Germinal center (tissue), 1 donor: Measurements from ENCODE around the gene LRRFIP2.
"Not testable (repeated sequence)": the region's sequence is repeated elsewhere in the genome, so short reads cannot be mapped to it uniquely, and the experiment has no call there.

Source experiments
- DNase-seq: peaks from one replicate; pipeline ENCODE4 v3.0.0; 2012; ENCODE audit warnings: mixed read lengths, low spot score

Gene LRRFIP2

DNA sequence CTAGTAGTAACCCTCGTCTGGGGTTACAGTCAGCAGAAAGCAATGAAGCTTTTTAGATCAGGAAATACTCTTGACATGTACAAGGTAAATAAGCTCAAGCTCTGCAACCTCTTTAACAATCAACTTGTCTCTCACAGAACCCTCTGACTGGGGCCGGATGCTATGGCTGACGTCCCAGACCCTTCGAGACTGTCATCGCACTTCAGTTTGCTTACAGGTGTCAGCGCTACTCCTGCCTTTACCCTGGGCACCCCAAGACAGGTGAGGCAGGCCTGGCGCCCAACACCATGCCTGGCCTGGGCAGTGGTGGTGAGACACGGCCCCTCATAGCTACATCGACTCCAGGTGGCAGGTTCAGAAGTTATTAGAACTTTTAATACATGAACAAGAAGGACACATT, 30.6 kb downstream of the LRRFIP2 start:
- DNase-seq = no peak

DNA sequence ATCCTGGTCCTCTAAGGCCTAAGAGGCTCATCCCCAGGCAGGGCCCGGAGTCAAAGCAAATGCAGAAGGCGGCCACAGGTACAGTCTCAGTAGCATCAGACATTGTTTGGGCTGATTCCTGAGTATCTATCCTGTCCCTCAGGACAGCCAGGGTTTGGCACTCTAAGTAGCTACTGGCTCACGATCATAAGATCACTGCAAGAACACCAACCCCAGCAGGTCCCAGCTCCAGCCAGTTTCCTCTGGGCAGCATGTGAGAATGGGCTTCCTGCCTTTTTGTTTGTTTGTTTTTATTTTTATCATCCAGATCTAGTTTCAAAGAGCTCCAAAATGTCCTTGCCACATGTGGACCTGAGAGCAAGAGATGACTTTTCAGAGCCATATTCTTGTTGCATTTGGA, 32.7 kb downstream of the LRRFIP2 start:
- DNase-seq = no peak

- peak; percentile 9 for DNase-seq
Observed at GRCh38 chr3:37140899-37141541, 33.4 kb downstream of the LRRFIP2 start.

- DNase-seq = no peak
Observed at GRCh38 chr3:37139567-37140052, 34.8 kb downstream of the LRRFIP2 start.

- no peak for DNase-seq
Observed at GRCh38 chr3:37138816-37139215, 35.6 kb downstream of the LRRFIP2 start.

GRCh38 chr3:37137516-37137915, 36.9 kb downstream of the LRRFIP2 start:
- no peak for DNase-seq

GRCh38 chr3:37136067-37136466, 38.3 kb downstream of the LRRFIP2 start:
- DNase-seq = no peak

GRCh38 chr3:37135561-37135960, 38.8 kb downstream of the LRRFIP2 start:
- no peak for DNase-seq

GRCh38 chr3:37132334-37132733, 42.0 kb downstream of the LRRFIP2 start:
- no peak for DNase-seq

GRCh38 chr3:37131860-37132144, 42.6 kb downstream of the LRRFIP2 start:
- DNase-seq = no peak

GRCh38 chr3:37130984-37131859, 43.2 kb downstream of the LRRFIP2 start:
- no peak for DNase-seq

DNA sequence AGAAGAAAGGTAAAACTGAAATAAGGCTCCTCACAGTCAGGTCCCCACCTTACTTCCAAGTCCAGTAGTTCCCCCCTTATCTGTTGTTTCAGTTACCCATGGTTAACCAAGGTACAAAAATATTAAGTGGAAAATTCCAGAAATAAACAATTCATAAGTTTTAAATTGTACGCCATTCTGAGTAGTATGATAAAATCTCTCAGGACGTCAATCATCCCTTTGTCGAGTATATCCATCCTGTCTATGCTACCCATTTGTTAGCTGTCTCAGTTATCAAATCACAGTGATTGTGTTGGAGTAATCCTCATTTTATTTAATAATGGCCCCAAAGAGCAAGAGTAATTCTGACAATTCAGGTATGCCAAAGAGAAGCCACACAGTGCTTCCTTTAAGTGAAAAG, 43.9 kb downstream of the LRRFIP2 start:
- DNase-seq = no peak

DNA sequence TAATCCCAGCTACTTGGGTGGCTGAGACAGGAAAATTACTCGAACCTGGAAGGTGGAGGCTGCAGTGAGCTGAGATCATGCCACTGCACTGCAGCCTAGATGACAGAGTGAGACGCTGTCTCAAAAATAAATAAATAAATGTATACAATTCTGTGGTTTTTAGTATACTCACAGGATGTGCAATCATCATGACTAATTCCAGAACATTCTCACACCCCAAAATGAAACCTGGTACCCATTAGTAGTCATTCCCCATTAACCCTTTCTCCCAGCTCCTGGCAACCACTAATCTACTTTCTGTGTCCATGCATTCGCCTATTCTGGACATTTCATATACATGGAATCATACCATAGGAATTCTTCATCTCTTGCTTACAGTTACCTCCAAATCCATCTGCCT, 44.5 kb downstream of the LRRFIP2 start:
- DNase-seq = no peak

- no peak for DNase-seq
Observed at GRCh38 chr3:37127340-37127739, 47.0 kb downstream of the LRRFIP2 start.

- DNase-seq = no peak
Observed at GRCh38 chr3:37126856-37127255, 47.5 kb downstream of the LRRFIP2 start.

DNA sequence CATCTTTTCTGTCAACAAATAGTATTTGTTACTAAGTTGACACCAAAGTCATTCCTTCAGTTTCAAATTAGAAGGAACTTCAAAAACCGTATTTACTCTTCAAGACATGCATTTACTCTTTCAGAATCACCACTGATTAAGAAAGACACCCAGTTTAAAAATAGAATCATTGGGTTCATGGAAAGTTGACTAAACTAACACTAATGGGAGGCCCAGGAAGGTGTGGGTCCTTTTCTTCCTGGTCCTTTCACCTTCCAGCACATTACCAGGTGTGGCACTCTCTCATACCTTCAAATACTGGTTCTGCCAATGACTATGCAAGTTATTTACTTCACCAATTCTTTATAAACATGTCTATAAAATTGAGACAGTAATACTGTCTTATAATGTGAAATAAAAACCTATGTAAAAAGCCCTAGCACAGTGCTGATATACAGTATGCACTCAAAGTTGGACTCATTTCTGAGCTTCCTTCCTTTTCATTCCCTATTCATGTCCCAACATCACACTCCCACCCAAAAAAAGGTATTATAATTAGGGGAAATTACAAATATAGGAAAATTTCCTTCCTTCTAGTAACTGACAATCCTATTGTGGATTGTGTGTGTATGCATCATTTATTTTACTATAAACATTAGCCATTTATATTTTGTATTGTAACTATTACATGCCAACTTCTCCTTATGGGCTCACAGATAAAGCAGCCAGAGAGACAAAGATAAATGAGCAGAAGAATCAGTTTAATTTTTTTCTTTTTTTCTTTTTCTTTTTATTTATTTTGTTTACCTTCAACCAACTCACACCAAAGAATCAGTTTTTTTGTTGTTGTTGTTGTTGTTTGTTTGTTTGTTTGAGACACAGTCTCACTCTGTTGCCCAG, 48.9 kb downstream of the LRRFIP2 start:
- DNase-seq = no peak

GRCh38 chr3:37124435-37124834, 49.9 kb downstream of the LRRFIP2 start:
- DNase-seq = no peak

GRCh38 chr3:37123292-37123691, 51.1 kb downstream of the LRRFIP2 start:
- no peak for DNase-seq

DNA sequence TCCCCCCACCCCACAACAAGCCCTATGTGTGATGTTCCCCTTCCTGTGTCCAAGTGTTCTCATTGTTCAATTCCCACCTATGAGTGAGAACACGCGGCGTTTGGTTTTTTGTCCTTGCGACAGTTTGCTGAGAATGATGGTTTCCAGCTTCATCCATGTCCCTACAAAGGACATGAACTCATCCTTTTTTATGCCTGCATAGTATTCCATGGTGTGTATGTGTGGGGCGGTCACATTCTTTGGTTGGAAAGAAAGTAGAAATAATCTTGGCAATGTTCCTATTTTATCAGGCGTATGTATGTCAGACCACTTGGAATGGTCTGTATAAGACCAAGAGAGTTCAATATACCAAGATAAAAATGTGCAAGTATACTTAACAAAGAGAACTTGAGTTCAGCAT, 52.3 kb downstream of the LRRFIP2 start:
- not testable (repeated sequence) for DNase-seq

DNA sequence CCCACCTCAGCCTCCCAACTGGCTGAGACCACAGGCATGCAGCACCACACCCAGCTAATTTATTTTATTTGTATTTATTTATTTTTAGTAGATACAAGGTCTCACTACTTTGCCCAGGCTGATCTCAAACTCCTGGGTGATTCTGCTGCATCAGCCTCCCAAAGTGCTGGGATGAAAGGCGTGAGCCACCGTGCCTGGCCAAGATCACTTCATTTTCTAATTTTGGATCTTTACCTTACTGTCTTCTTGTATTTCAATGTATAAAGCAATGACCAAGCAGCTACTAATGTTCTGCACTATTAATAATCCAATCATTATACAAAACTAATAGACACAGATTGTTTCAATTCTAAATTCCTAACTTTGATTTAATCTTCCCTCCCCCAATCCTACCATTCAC, 56.2 kb downstream of the LRRFIP2 start:
- no peak for DNase-seq

- DNase-seq = no peak
Observed at GRCh38 chr3:37117548-37117947, 56.8 kb downstream of the LRRFIP2 start.

- DNase-seq = no peak
Observed at GRCh38 chr3:37116998-37117397, 57.4 kb downstream of the LRRFIP2 start.

GRCh38 chr3:37115446-37115845, 58.9 kb downstream of the LRRFIP2 start:
- DNase-seq = no peak
